Activated T-helper 1 cell treated with Interleukin-2 at 50 U/mL for 16 hours (primary cell): ENCODE results near the gene GMCL2.

Source experiments
- DNase-seq: peaks from one replicate; pipeline ENCODE4 v3.0.0-alpha.2; 2020; ENCODE audit warnings: low read depth

Gene GMCL2

DNA sequence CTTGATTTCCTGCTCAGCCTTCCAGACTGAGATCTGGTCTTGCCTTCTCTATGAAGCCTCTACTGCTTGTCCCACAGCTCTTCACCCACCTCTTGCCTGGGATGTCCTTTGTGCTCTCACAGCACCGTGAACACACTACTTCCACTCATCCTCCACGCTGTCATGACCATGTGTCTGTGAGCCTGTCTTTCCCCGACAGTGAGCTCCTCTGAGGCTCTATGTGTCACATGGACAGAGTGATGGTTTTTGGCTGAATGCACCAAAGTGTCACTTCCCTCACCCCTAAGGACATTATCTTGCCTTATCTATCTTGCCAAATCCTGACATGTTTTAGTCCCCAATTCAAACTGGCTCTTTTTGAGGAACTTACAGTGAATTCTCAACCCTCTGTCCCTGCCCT is 34.1 kb upstream of the GMCL2 start:
- DNase-seq = no peak

DNA sequence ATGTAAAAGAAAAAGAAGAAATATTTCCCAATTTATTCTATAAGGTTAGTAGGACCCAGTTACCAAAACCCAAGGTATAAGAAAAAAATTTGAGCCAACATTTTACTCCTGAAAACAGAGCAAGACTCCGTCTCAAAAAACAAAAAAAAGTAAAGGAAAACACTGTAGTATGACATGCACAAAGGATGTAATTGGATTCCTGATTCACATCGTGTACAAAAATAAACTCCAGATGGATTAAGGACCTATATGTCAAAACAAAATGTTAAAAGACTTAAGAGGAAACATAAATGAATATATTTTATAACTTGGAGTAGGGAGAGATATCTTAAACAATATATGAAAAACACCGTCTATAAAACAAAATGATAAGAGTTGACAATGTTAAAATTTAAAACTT is 31.7 kb upstream of the GMCL2 start:
- no peak for DNase-seq

DNA sequence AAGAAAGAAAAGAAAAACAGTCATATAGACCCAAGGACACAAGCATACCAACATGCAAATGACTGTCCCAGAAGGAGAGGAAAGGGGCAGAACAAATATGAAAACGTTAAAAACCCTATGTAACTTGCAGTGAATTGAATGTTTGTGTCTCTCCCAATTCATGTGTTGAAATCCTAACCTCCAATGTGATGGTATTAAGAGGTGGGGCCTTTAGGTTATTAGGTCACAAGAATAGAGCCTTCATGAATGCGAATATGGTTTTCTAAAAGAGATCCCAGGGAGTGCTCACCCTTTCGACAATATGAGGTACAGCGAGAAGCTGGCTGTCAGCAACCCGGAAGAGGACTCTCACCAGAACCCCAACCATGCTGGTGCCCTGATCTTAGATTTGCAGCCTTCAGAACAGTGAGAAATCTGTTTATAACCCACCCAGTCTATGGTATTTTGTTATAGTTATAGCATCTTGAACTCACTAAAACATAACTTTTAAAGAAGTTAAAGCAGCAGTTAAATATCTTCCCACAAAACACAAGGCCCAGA is 31.1 kb upstream of the GMCL2 start:
- no peak for DNase-seq

- no peak for DNase-seq
Observed at GRCh38 chr5:178216779-178217178, 29.6 kb upstream of the GMCL2 start.

DNA sequence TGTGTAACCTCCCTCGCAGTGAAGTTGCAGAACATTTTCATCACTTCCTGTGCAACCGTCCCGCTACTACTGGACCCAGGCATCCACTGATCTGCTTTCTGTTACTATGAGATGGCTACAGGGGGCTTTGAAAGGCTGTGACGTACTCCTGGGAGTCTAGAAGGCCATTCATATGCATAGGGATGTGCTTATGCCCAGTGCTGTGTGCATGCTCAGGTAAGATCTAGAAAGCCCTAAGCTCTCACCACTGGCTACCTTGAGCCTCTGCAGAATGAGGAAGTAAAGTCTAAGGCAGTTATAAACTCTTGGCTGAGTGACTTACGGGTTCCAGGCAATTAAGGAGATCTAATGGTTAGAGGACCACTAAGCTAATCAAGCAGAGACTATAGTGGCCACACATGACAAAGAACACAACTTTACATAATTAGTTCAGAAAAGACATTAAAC is 28.9 kb upstream of the GMCL2 start:
- no peak for DNase-seq

GRCh38 chr5:178215280-178216002 is 28.3 kb upstream of the GMCL2 start:
- DNase-seq = no peak

DNA sequence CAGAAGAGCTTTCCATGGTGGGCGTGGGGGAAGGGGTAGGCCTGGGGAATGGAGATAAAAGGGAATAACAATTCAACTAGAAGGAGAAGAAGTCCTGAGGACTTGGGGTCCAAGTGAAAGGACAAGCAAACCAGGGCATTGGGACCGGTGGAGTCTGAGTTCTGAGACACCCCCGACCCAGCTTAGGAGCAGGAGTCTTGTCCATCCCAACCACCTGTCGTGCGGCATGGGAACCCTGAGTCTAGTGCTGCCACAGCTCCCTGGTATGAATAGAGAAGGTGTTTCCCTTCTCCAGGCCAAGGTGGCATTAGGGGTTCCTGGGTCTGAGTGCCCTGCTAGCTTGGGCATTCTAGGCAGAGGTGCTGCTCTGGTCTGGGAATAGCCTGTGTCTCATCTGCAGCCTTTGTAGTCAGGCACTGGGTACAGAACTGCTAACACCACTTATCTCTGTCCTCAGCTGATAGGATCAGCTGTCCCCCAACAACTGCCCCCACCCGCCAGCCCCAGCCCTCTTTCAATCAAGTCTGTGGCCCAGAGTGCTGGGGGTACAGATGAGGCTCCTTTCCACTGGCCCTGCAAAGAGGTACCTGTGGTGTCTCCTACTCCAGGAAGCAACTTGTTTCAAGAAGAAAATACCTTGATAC is 27.1 kb upstream of the GMCL2 start:
- no peak for DNase-seq

GRCh38 chr5:178213748-178214151 is 26.6 kb upstream of the GMCL2 start:
- DNase-seq = no peak

DNA sequence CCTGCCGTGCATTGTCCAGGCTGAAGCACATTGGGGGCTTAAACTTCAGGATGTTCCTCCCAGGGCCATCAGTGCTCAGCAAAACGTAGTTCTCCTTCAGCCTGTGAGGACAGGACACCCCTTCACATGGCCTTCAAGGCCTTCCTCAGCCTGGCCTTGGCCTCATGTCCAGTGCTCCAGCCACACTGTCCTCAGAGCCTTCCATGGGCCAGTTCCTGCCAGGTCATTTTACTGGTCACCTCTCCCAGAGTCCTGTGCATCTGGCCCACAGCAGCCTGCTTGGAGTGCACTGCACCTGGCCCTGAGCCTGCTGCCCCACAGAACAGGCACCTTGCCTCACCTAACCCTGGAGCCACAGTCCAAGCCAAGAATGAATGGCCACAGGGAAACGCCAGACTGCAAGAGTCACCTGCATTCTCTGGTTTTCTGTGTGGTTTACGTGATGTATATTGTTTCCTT is 25.9 kb upstream of the GMCL2 start:
- DNase-seq = no peak

DNA sequence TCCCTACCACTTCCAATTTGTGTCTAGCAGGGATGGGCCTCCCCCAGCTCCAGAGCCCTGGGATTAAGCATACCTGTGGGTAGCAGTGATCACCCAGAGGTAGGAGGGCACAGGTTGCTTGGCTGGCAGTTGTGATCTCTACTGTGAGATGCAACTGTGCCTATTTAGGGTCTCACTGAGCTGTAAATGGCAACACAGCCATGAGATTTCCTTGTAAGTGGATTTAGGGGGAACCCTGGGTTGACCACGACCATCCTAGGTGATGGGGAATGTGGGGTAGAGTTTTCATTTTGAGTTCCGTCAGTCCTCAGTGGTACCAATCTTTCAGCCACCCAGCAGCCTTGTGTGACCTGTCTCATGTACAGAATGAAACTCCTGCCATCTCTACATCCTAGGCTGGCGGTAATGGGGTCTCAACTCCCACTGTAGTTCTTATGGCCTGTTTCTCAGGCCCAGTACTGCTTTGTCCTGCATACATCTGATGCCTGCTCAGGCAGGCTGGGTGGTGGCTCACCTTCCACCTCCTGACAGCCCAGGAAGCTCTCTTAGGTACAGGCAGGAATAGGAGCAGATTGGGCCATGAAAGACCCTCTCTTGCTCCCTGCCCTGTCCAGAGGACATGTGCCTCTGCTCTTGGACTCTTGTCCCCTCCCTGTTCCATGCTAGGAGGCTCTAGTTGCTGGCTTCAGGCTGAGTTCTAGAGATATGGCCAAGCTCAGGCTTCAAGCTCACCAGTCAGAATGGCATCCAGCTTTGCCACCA is 25.3 kb upstream of the GMCL2 start:
- no peak for DNase-seq

GRCh38 chr5:178211095-178212048 is 24.2 kb upstream of the GMCL2 start:
- no peak for DNase-seq

DNA sequence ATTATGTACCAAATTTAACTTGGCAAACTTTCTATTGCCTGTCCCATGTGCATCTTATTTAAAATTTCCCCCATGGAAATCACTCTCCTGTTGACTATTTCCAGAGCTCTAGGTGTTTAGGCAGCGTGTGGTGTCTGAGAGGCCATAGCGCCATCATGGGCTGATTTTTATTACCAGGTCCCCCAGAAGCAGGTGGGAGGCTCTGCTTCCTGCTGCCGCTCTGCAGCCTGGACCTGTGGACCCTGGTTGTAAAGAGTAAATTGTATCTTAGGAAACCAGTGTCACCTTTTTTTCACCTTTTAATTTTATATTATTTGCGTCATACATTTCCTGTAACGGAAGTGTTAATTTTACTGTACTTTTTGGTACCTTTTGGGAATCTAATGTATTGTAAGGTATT is 23.5 kb upstream of the GMCL2 start:
- DNase-seq = no peak

- DNase-seq = no peak
Observed at GRCh38 chr5:178210073-178210535, 22.9 kb upstream of the GMCL2 start.

DNA sequence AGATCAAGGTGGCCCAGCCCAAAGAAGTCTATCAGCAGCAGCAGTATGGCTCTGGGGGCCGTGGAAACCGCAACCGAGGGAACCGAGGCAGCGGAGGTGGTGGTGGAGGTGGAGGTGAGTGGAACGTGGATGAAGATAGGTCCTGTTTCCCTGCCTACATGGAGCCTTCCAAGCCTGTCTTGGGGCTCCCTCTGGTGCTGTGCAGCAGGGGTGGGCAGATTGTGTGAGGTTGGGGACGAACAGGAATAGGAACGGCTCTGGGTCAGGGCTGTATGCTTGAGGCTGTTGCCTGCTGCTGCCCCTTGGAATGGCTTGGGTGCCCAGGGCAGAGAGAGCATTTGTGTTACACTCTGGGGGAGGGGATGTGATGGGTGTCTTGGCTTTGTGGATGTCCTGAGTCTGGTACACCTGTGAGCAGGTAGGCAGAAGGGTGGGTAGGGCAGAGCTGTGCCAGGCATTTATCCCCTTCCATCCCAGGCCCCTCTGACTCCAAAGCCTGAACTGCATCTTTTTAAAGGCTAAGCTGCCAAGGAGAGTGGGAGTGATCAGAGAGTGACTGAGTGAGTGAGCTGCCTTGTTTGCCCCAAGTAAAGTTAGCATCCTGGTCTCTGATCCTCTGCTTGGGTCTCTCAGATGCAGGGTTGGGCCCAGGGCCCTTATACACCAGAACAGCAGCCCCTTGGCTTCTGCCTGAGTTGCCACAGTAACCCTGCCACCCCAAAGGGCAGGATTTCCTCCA is 22.3 kb upstream of the GMCL2 start:
- no peak for DNase-seq

GRCh38 chr5:178208540-178209227 is 21.5 kb upstream of the GMCL2 start:
- DNase-seq = no peak

GRCh38 chr5:178207917-178208280 is 20.7 kb upstream of the GMCL2 start:
- no peak for DNase-seq

DNA sequence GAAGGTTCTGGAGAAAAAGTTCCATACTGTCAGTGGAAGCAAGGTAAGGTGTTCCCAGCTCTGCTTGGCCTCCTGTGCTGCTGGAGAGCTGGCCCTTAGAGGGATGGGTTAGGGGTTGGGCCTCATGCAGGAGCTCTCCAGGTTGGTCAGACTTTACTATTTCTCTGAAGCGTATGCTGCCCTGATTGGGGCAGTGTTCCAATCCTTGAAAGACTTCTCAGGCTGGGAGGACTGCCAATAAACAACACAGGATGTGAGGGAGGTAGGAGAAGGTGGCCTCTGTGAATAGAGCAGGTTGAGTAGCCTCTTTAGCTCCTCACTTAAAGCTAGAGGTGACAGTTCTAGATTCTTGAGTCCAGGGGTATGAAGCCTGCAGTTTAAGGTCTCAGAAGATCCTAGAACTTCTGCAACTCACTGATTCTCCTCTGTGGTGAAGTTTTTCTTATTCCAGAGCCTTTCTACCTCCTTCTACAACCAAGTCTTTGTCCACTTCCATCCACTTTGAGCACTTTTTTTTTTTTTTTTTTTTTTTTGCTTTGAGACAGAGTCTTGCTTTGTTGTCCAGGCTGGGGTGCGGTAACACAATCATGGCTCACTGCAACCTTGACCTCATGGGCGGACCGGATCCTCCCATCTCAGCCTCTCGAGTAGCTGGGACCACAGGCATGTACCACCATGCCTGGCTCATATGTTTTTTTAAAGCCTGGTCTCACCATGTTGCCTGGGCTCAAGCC is 20.2 kb upstream of the GMCL2 start:
- no peak for DNase-seq

- DNase-seq = no peak
Observed at GRCh38 chr5:178206166-178207101, 19.3 kb upstream of the GMCL2 start.

DNA sequence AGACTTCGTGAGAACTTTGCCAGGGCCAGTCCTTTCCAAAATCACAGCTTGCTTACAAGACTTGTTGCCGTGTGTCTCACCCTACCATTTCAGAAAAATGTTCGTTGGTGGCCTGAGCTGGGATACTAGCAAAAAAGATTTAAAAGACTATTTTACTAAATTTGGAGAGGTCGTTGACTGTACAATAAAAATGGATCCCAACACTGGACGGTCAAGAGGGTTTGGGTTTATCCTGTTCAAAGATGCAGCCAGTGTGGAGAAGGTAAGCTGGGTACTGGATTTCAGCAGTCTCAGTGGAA is 18.5 kb upstream of the GMCL2 start:
- no peak for DNase-seq
